ENCODE results near the gene FOXP1. TPM values are rescaled to one million over a fixed set of nuclear protein-coding genes. Genes with fewer than 3 reads are reported as not detected.

Gene FOXP1
- total RNA-seq, 2 donors from 2014 or later: 41.7 to 94.3 TPM

GRCh38 chr3:71146673-71147072 lies 436.9 kb downstream of the FOXP1 start:
- no peaks in the 10 kb centered on the region for H3K27me3 Mint-ChIP-seq (ENCODE audit: insufficient read depth)
- no peaks in the 10 kb centered on the region for H3K9me3 ChIP-seq (ENCODE audit: control insufficient read depth, low read length)
- no peak overlapping the region for H3K4me3 Mint-ChIP-seq
- peaks cover 24% of the 10 kb centered on the region for H3K4me1 Mint-ChIP-seq
- no peak overlapping the region for H3K4me3 ChIP-seq (ENCODE audit: low read length)
- peaks cover 2% of the 10 kb centered on the region for H3K4me1 ChIP-seq (ENCODE audit: control insufficient read depth, insufficient read depth, low read length)
- H3K36me3 ChIP-seq (ENCODE audit: control insufficient read depth, insufficient read depth, low read length): no peaks in the 10 kb centered on the region
- H3K27ac ChIP-seq (ENCODE audit: low read depth, low read length): no peak overlapping the region
- no peak for DNase-seq
- no peak overlapping the region for H3K27ac Mint-ChIP-seq
- no peaks in the 10 kb centered on the region for H3K9me3 Mint-ChIP-seq
- TF ChIP-seq CTCF (conservative IDR thresholded peaks at IDR 0.05): no peak
- H3K9ac ChIP-seq (ENCODE audit: extremely low read depth, low read length, poor library complexity, severe bottlenecking): no peak overlapping the region
- 75 to 81% methylated on average over 11 of the region's 11 CpGs for whole genome bisulfite sequencing, 2 experiments (ENCODE audit: insufficient coverage in 1 of 2, insufficient read length in 1 of 2)
- H3K27me3 ChIP-seq (ENCODE audit: control insufficient read depth, insufficient read depth, low read length, poor library complexity, severe bottlenecking): no peaks in the 10 kb centered on the region
- H3K36me3 Mint-ChIP-seq (ENCODE audit: low read depth): peaks cover 13% of the 10 kb centered on the region

- Mint-ChIP-seq H3K27me3 (ENCODE audit: insufficient read depth) (no peaks in the 10 kb centered on the region), H3K9me3 (no peaks in the 10 kb centered on the region), H3K4me1 (peaks cover 23% of the 10 kb centered on the region), H3K27ac (no peak overlapping the region), H3K4me3 (no peak overlapping the region), H3K36me3 (ENCODE audit: low read depth) (peaks cover 13% of the 10 kb centered on the region)
- Histone ChIP-seq H3K36me3 (ENCODE audit: control insufficient read depth, insufficient read depth, low read length) (no peaks in the 10 kb centered on the region), H3K9ac (ENCODE audit: extremely low read depth, low read length, poor library complexity, severe bottlenecking) (no peak overlapping the region), H3K4me3 (ENCODE audit: low read length) (no peak overlapping the region), H3K9me3 (ENCODE audit: control insufficient read depth, low read length) (no peaks in the 10 kb centered on the region), H3K4me1 (ENCODE audit: control insufficient read depth, insufficient read depth, low read length) (no peaks in the 10 kb centered on the region), H3K27me3 (ENCODE audit: control insufficient read depth, insufficient read depth, low read length, poor library complexity, severe bottlenecking) (no peaks in the 10 kb centered on the region), H3K27ac (ENCODE audit: low read depth, low read length) (no peak overlapping the region)
- 92 to 98% methylated on average over 3 to 4 of the region's 4 CpGs for WGBS, 2 experiments (ENCODE audit: insufficient coverage in 1 of 2, insufficient read length in 1 of 2)
- DNase-seq: no peak
- no peak for TF ChIP-seq CTCF (conservative IDR thresholded peaks at IDR 0.05)
Measured at GRCh38 chr3:71145954-71146353, 437.6 kb downstream of the FOXP1 start.

- H3K4me3 Mint-ChIP-seq: no peak overlapping the region
- no peaks in the 10 kb centered on the region for H3K36me3 ChIP-seq (ENCODE audit: control insufficient read depth, insufficient read depth, low read length)
- H3K27ac Mint-ChIP-seq: no peak overlapping the region
- TF ChIP-seq CTCF (conservative IDR thresholded peaks at IDR 0.05): no peak
- H3K9ac ChIP-seq (ENCODE audit: extremely low read depth, low read length, poor library complexity, severe bottlenecking): no peak overlapping the region
- no peaks in the 10 kb centered on the region for H3K9me3 ChIP-seq (ENCODE audit: control insufficient read depth, low read length)
- H3K9me3 Mint-ChIP-seq: no peaks in the 10 kb centered on the region
- H3K4me1 Mint-ChIP-seq: peaks cover 14% of the 10 kb centered on the region
- H3K36me3 Mint-ChIP-seq (ENCODE audit: low read depth): peaks cover 13% of the 10 kb centered on the region
- no peak overlapping the region for H3K4me3 ChIP-seq (ENCODE audit: low read length)
- 89 to 100% methylated on average over 4 to 8 of the region's 9 CpGs for WGBS, 2 experiments (ENCODE audit: insufficient coverage in 1 of 2, insufficient read length in 1 of 2)
- H3K27me3 ChIP-seq (ENCODE audit: control insufficient read depth, insufficient read depth, low read length, poor library complexity, severe bottlenecking): no peaks in the 10 kb centered on the region
- H3K4me1 ChIP-seq (ENCODE audit: control insufficient read depth, insufficient read depth, low read length): no peaks in the 10 kb centered on the region
- no peak for DNase-seq
- H3K27me3 Mint-ChIP-seq (ENCODE audit: insufficient read depth): no peaks in the 10 kb centered on the region
- H3K27ac ChIP-seq (ENCODE audit: low read depth, low read length): no peak overlapping the region
Measured at GRCh38 chr3:71144525-71145253, 438.8 kb downstream of the FOXP1 start.
